Stimulated activated naive B cell treated with anti-CD40 and anti-IgM and Interleukin-4, amounts not matched to agents 10 μg/mL and 1 μg/mL and 100 μg/mL, for 72 hours (primary cell): ENCODE data around the gene CT47C1.
"Not testable (repeated sequence)": the region's sequence is repeated elsewhere in the genome, so short reads cannot be mapped to it uniquely, and the experiment has no call there.

ENCODE experiments used
- ATAC-seq, 2 donors: fragments of 150-1000 bp; cut with Tn5 transposase; replicated peaks; 2 replicates each; pipeline ENCODE4 v1.10.0; 2021; ENCODE audit warnings: moderate library complexity in 1 of 2
- DNase-seq: peaks from one replicate; pipeline ENCODE4 v3.0.0; 2021
- H3K27ac Mint-ChIP-seq: one replicate; pipeline ENCODE4 v1.8.0; 2022; ENCODE audit warnings: mild to moderate bottlenecking, mixed read lengths
- H3K27me3 Mint-ChIP-seq, 2 donors: one replicate each; pipeline ENCODE4 v1.8.0; 2022; ENCODE audit warnings: mixed read lengths in 2 of 2
- H3K36me3 Mint-ChIP-seq, 2 donors: one replicate each; pipeline ENCODE4 v1.8.0; 2022; ENCODE audit warnings: mixed read lengths in 2 of 2, mild to moderate bottlenecking in 1 of 2
- H3K4me1 Mint-ChIP-seq, 2 donors: one replicate each; pipeline ENCODE4 v1.8.0; 2022; ENCODE audit warnings: mixed read lengths in 2 of 2, mild to moderate bottlenecking in 1 of 2
- H3K4me3 Mint-ChIP-seq, 2 donors: one replicate each; pipeline ENCODE4 v1.8.0; 2022; ENCODE audit warnings: mild to moderate bottlenecking in 2 of 2, mixed read lengths in 2 of 2, moderate library complexity in 1 of 2
- H3K9me3 Mint-ChIP-seq, 2 donors: one replicate each; pipeline ENCODE4 v1.8.0; 2022; ENCODE audit warnings: mixed read lengths in 2 of 2, mild to moderate bottlenecking in 1 of 2

CT47C1 gene

GRCh38 chrX:119072744-119073143 lies at the start of gene CT47C1:
TSS of gene CT47C1 (plus strand) at chrX:119072993. CDS start at chrX:119073226, 233 bp downstream.
- H3K36me3 Mint-ChIP-seq: no peaks in the 10 kb centered on the region
- ATAC-seq (no peak), DNase-seq (no peak)
- H3K27me3 Mint-ChIP-seq: peaks cover 0 to 9% of the 10 kb centered on the region in 2 donors
- peaks cover 5 to 7% of the 10 kb centered on the region in 2 donors for H3K4me1 Mint-ChIP-seq
- H3K4me3 Mint-ChIP-seq: peak within 1 kb of the TSS in 1 of 2 donors; percentile 8
- H3K9me3 Mint-ChIP-seq: no peaks in the 10 kb centered on the region
- H3K27ac Mint-ChIP-seq: no peak within 1 kb of the TSS

- Mint-ChIP-seq H3K27me3 (peaks cover 5% of the 10 kb centered on the region in 2 donors), H3K9me3 (no peaks in the 10 kb centered on the region), H3K4me1 (no peaks in the 10 kb centered on the region), H3K4me3 (no peak overlapping the region), H3K27ac (no peak overlapping the region), H3K36me3 (no peaks in the 10 kb centered on the region)
- no peak for ATAC-seq
- DNase-seq: no peak
Measured at GRCh38 chrX:119025900-119026299, 46.9 kb upstream of the CT47C1 start.

- H3K4me1 Mint-ChIP-seq, H3K36me3 Mint-ChIP-seq, H3K4me3 Mint-ChIP-seq, ATAC-seq, H3K27ac Mint-ChIP-seq, H3K9me3 Mint-ChIP-seq, H3K27me3 Mint-ChIP-seq, DNase-seq: not testable (repeated sequence)
Measured at GRCh38 chrX:119026344-119026743, 46.4 kb upstream of the CT47C1 start.

GRCh38 chrX:119027960-119028732 lies 44.6 kb upstream of the CT47C1 start:
- not testable (repeated sequence) for H3K36me3 Mint-ChIP-seq, H3K27ac Mint-ChIP-seq, H3K4me1 Mint-ChIP-seq, DNase-seq, H3K4me3 Mint-ChIP-seq, H3K9me3 Mint-ChIP-seq, ATAC-seq
- H3K27me3 Mint-ChIP-seq: peaks cover 11 to 18% of the 10 kb centered on the region in 2 donors

GRCh38 chrX:119028733-119029330 lies 44.0 kb upstream of the CT47C1 start:
- H3K36me3 Mint-ChIP-seq: no peaks in the 10 kb centered on the region
- DNase-seq: no peak
- peaks cover under 1 to 6% of the 10 kb centered on the region in 2 donors for H3K9me3 Mint-ChIP-seq
- peaks cover 11 to 18% of the 10 kb centered on the region in 2 donors for H3K27me3 Mint-ChIP-seq
- no peak for ATAC-seq
- no peak overlapping the region for H3K27ac Mint-ChIP-seq
- H3K4me1 Mint-ChIP-seq: no peaks in the 10 kb centered on the region
- H3K4me3 Mint-ChIP-seq: no peak overlapping the region

- not testable (repeated sequence) for H3K27ac Mint-ChIP-seq, H3K4me3 Mint-ChIP-seq, ATAC-seq, H3K36me3 Mint-ChIP-seq, DNase-seq, H3K4me1 Mint-ChIP-seq
- peaks cover 11 to 18% of the 10 kb centered on the region in 2 donors for H3K27me3 Mint-ChIP-seq
- H3K9me3 Mint-ChIP-seq: peaks cover 5 to 11% of the 10 kb centered on the region in 2 donors
Measured at GRCh38 chrX:119029656-119030055, 43.1 kb upstream of the CT47C1 start.

GRCh38 chrX:119030990-119031389 lies 41.8 kb upstream of the CT47C1 start:
- no peaks in the 10 kb centered on the region for H3K4me1 Mint-ChIP-seq
- DNase-seq: no peak
- no peaks in the 10 kb centered on the region for H3K36me3 Mint-ChIP-seq
- no peak overlapping the region for H3K4me3 Mint-ChIP-seq
- H3K27me3 Mint-ChIP-seq: peaks cover 6 to 12% of the 10 kb centered on the region in 2 donors
- peaks cover 5 to 11% of the 10 kb centered on the region in 2 donors for H3K9me3 Mint-ChIP-seq
- H3K27ac Mint-ChIP-seq: no peak overlapping the region
- no peak for ATAC-seq

GRCh38 chrX:119036107-119037029 lies 36.4 kb upstream of the CT47C1 start:
- ATAC-seq (no peak), DNase-seq (no peak)
- no peaks in the 10 kb centered on the region for H3K4me1 Mint-ChIP-seq
- peaks cover 5 to 11% of the 10 kb centered on the region in 2 donors for H3K9me3 Mint-ChIP-seq
- no peak overlapping the region for H3K27ac Mint-ChIP-seq
- peaks cover 6 to 17% of the 10 kb centered on the region in 2 donors for H3K27me3 Mint-ChIP-seq
- no peaks in the 10 kb centered on the region for H3K36me3 Mint-ChIP-seq
- H3K4me3 Mint-ChIP-seq: no peak overlapping the region

- Mint-ChIP-seq H3K27me3 (peaks cover 0 to 5% of the 10 kb centered on the region in 2 donors), H3K36me3 (no peaks in the 10 kb centered on the region), H3K4me1 (no peaks in the 10 kb centered on the region), H3K27ac (no peak overlapping the region), H3K9me3 (no peaks in the 10 kb centered on the region), H3K4me3 (no peak overlapping the region)
- ATAC-seq (no peak), DNase-seq (no peak)
Measured at GRCh38 chrX:119040432-119040831, 32.4 kb upstream of the CT47C1 start.

GRCh38 chrX:119041175-119041574 lies 31.6 kb upstream of the CT47C1 start:
- H3K27ac Mint-ChIP-seq: no peak overlapping the region
- H3K4me3 Mint-ChIP-seq: no peak overlapping the region
- H3K9me3 Mint-ChIP-seq: no peaks in the 10 kb centered on the region
- H3K36me3 Mint-ChIP-seq: no peaks in the 10 kb centered on the region
- peaks cover 0 to 5% of the 10 kb centered on the region in 2 donors for H3K27me3 Mint-ChIP-seq
- no peak for ATAC-seq
- no peaks in the 10 kb centered on the region for H3K4me1 Mint-ChIP-seq
- DNase-seq: no peak

GRCh38 chrX:119042040-119042439 lies 30.8 kb upstream of the CT47C1 start:
- Mint-ChIP-seq H3K36me3 (no peaks in the 10 kb centered on the region), H3K9me3 (no peaks in the 10 kb centered on the region), H3K27ac (no peak overlapping the region), H3K27me3 (peaks cover 5 to 6% of the 10 kb centered on the region in 2 donors), H3K4me3 (no peak overlapping the region), H3K4me1 (no peaks in the 10 kb centered on the region)
- DNase-seq (no peak), ATAC-seq (no peak)

- ATAC-seq (no peak), DNase-seq (no peak)
- Mint-ChIP-seq H3K4me3 (no peak overlapping the region), H3K27ac (no peak overlapping the region), H3K36me3 (no peaks in the 10 kb centered on the region), H3K9me3 (no peaks in the 10 kb centered on the region), H3K4me1 (no peaks in the 10 kb centered on the region), H3K27me3 (peaks cover 5 to 15% of the 10 kb centered on the region in 2 donors)
Measured at GRCh38 chrX:119042996-119043395, 29.8 kb upstream of the CT47C1 start.

GRCh38 chrX:119045884-119046283 lies 26.9 kb upstream of the CT47C1 start:
- peaks cover 0 to 9% of the 10 kb centered on the region in 2 donors for H3K9me3 Mint-ChIP-seq
- no peaks in the 10 kb centered on the region for H3K36me3 Mint-ChIP-seq
- H3K4me1 Mint-ChIP-seq: no peaks in the 10 kb centered on the region
- no peak overlapping the region for H3K27ac Mint-ChIP-seq
- ATAC-seq (no peak), DNase-seq (no peak)
- peaks cover 14 to 38% of the 10 kb centered on the region in 2 donors for H3K27me3 Mint-ChIP-seq
- H3K4me3 Mint-ChIP-seq: no peak overlapping the region

GRCh38 chrX:119055687-119056086 lies 17.1 kb upstream of the CT47C1 start:
- DNase-seq (no peak), ATAC-seq (no peak)
- Mint-ChIP-seq H3K27ac (no peak overlapping the region), H3K4me1 (no peaks in the 10 kb centered on the region), H3K36me3 (no peaks in the 10 kb centered on the region), H3K9me3 (peaks cover 0 to 1% of the 10 kb centered on the region in 2 donors), H3K4me3 (no peak overlapping the region), H3K27me3 (peaks cover 7 to 11% of the 10 kb centered on the region in 2 donors)
